GM12873 (cell line): ENCODE data around the gene MAGEH1.

Experiments
- CTCF ChIP-seq: IDR thresholded peaks from 2 replicates; pipeline ENCODE4 v1.5.1; 2012; ENCODE audit warnings: low read depth, mild to moderate bottlenecking, moderate library complexity, low read length, control low read depth; ENCODE audit not compliant: insufficient read depth; ENCODE audit errors: missing control alignments

The MAGEH1 gene

GRCh38 chrX:55484948-55485347 lies 33.0 kb downstream of the MAGEH1 start:
- TF ChIP-seq CTCF, result no peak

GRCh38 chrX:55486736-55487135 lies 34.8 kb downstream of the MAGEH1 start:
- TF ChIP-seq CTCF, result no peak

- TF ChIP-seq CTCF, result no peak
Measured at GRCh38 chrX:55487143-55487542, 35.2 kb downstream of the MAGEH1 start.

GRCh38 chrX:55488006-55488592 lies 36.2 kb downstream of the MAGEH1 start:
- TF ChIP-seq CTCF, result no peak

- no peak for TF ChIP-seq CTCF
Measured at GRCh38 chrX:55488593-55489313, 36.8 kb downstream of the MAGEH1 start.

- TF ChIP-seq CTCF, result peak; percentile 25
Measured at GRCh38 chrX:55489314-55490009, 37.5 kb downstream of the MAGEH1 start, which contains the start of gene USP51. USP51 (minus strand) TSS chrX:55489848; CDS start chrX:55488939, 909 bp downstream.

GRCh38 chrX:55490121-55490520 lies 38.2 kb downstream of the MAGEH1 start:
- TF ChIP-seq CTCF, result no peak
